HG02870 (cell line): ENCODE data around the gene SLC6A4.
"Not testable (repeated sequence)": the region's sequence is repeated elsewhere in the genome, so short reads cannot be mapped to it uniquely, and the experiment has no call there.

Experiments used
- ATAC-seq: cut with Tn5 transposase; IDR thresholded peaks from one replicate; pipeline ENCODE4 v1.9.1; 2021; ENCODE audit warnings: mild to moderate bottlenecking, moderate library complexity; ENCODE audit not compliant: unreplicated experiment

SLC6A4 gene

DNA sequence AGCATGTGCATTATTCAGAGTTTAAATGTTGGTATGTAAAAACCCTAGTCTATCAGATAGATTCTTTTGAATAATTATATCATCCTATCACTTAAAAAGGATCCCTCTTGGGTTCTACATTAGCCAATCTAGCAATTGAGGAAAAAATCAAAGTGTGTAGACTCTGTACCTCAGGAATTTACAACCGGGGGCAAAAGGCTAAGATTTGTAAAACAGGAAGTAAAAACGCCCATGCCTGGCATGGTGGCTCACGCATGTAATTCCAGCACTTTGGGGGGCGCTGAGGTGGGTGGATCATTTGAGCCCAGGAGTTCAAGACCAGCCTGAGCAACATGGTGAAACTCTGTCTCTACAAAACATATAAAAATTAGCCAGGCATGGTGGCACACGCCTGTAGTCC, 58.6 kb downstream of the SLC6A4 start:
- no peak for ATAC-seq

DNA sequence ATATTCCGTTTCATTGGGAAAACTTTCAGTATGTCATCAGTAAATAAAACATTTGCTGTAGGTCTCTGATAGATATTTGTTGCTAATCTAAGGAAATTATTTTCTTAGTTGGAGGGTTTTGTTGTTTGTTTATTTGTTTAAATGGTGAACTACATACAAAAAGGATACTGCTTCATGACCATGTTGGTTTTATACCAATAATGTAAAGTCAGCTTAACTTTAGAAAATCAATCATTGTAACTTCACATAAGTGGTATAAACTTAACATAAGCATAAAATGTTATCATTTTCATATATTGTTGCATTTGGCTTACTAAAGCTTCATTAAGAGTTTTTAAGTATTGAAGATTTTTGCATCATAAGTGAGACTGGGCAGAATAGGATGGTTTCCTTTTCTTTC, 60.9 kb downstream of the SLC6A4 start:
- no peak for ATAC-seq

GRCh38 chr17:30173649-30174048, 61.8 kb downstream of the SLC6A4 start:
- peak; percentile 59 for ATAC-seq

- ATAC-seq: no peak
Observed at GRCh38 chr17:30172560-30172959, 62.9 kb downstream of the SLC6A4 start.

- ATAC-seq: no peak
Observed at GRCh38 chr17:30170415-30170987, 65.0 kb downstream of the SLC6A4 start.

- ATAC-seq: no peak
Observed at GRCh38 chr17:30165960-30166359, 69.5 kb downstream of the SLC6A4 start.

GRCh38 chr17:30165147-30165546, 70.3 kb downstream of the SLC6A4 start:
- ATAC-seq: no peak

GRCh38 chr17:30164531-30164930, 71.0 kb downstream of the SLC6A4 start:
- ATAC-seq: no peak

GRCh38 chr17:30161601-30162000, 73.9 kb downstream of the SLC6A4 start:
- no peak for ATAC-seq

DNA sequence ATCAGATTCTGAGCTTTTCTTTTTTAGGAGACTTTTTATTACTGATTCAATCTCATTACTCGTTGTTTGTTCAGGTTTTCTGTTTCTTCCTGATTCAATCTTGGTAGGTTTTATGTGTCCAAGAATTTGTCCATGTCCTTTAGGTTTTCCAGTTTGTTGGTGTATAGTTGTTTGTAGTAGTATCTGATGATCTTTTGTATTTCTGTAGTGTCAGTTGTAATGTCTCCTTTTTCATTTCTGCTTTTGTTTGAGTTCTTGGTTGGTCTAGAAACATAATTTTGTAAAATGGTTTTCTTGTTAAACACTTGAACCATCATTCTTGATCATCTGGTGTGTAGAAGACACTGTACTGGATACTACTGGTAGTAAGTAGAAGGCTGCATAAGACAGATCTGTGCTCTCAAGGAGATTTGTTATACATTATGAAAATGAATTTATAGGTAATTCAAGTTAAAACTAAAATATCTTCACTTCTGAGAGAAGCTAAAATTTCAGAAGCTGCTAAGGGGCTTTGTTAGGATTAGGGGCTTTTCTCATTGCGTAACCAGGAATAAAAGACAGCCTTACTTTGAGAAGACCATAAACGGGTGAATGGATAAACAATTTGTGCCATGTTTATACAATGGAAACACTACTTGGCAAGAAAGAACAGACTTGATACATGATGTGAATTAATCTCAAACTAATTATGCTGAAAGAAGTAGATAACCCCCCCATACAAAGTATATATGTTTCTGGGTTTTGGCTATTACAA, 74.9 kb downstream of the SLC6A4 start:
- ATAC-seq: no peak

GRCh38 chr17:30158896-30159625, 76.4 kb downstream of the SLC6A4 start:
- no peak for ATAC-seq

- ATAC-seq: no peak
Observed at GRCh38 chr17:30155389-30155788, 80.1 kb downstream of the SLC6A4 start.

- ATAC-seq: no peak
Observed at GRCh38 chr17:30153463-30153862, 82.0 kb downstream of the SLC6A4 start.

- ATAC-seq: no peak
Observed at GRCh38 chr17:30151471-30151870, 84.0 kb downstream of the SLC6A4 start.

- ATAC-seq: no peak
Observed at GRCh38 chr17:30148376-30148775, 87.1 kb downstream of the SLC6A4 start.

DNA sequence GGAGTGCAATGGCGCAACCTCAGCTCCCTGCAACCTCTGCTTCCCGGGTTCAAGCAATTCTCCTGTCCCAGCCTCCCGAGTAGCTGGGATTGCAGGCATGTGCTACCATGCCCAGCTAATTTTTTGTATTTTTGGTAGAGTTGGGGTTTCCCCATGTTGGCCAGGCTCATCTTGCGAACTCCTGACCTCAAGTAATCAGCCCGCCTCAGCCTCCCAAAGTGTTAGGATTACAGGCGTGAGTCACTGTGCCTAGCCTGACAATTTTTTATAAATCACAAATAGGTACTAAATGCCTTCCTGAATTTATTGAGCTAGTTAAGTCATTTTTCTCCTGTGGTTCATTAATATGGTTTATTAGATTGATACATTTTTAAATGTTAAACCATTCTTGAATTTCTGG, 87.6 kb downstream of the SLC6A4 start:
- ATAC-seq: not testable (repeated sequence)
